ENCODE data around the gene TNN. TPM values are rescaled to one million over a fixed set of nuclear protein-coding genes. Genes with fewer than 3 reads are reported as not detected.

Gene TNN
- total and polyA plus RNA-seq, 2 experiments from 2014 or later, result 0.18 to 0.31 TPM

GRCh38 chr1:175079338-175079737, 11.7 kb downstream of the TNN start:
- no peak for ATAC-seq
- no peaks in the 10 kb centered on the region for H3K36me3 Mint-ChIP-seq (ENCODE audit: low read depth)
- H3K9me3 Mint-ChIP-seq, result no peaks in the 10 kb centered on the region
- peaks cover 4% of the 10 kb centered on the region for H3K27me3 Mint-ChIP-seq (ENCODE audit: insufficient read depth, low read depth, poor library complexity)
- Histone ChIP-seq H3K36me3 (ENCODE audit: insufficient read depth) (no peaks in the 10 kb centered on the region), H3K4me1 (ENCODE audit: insufficient read depth) (no peaks in the 10 kb centered on the region), H3F3A (replicated peaks; ENCODE audit: low read depth) (no peaks in the 10 kb centered on the region), H3K27me3 (ENCODE audit: insufficient read depth) (no peaks in the 10 kb centered on the region), H3K9me2 (ENCODE audit: insufficient read depth) (peaks cover 5% of the 10 kb centered on the region), H3K79me2 (replicated peaks; ENCODE audit: insufficient read depth) (no peaks in the 10 kb centered on the region), H3K27ac (ENCODE audit: low read depth) (no peak overlapping the region), H3K4me2 (no peak overlapping the region), H2AFZ (no peak overlapping the region), H4K20me1 (replicated peaks; ENCODE audit: insufficient read depth) (no peaks in the 10 kb centered on the region), H3K4me3 (no peak overlapping the region)
- TF ChIP-seq JUNB (IDR thresholded peaks at IDR 0.05; ENCODE audit: unreplicated experiment) (no peak), EZH2phosphoT487 (IDR thresholded peaks at IDR 0.05; ENCODE audit: unreplicated experiment) (no peak), ZNF331 (CRISPR knock-in tag; IDR thresholded peaks at IDR 0.05; ENCODE audit: low read depth) (no peak), NANOG (IDR thresholded peaks at IDR 0.05; ENCODE audit: borderline replicate concordance) (no peak)
- H3K4me1 Mint-ChIP-seq, result peaks cover 4% of the 10 kb centered on the region; the same call in 2 of the 3 replicates
- H3K4me3 Mint-ChIP-seq, result no peak overlapping the region
- no peak overlapping the region for H3K27ac Mint-ChIP-seq
- DNase-seq (ENCODE audit: low spot score), result no peak

DNA sequence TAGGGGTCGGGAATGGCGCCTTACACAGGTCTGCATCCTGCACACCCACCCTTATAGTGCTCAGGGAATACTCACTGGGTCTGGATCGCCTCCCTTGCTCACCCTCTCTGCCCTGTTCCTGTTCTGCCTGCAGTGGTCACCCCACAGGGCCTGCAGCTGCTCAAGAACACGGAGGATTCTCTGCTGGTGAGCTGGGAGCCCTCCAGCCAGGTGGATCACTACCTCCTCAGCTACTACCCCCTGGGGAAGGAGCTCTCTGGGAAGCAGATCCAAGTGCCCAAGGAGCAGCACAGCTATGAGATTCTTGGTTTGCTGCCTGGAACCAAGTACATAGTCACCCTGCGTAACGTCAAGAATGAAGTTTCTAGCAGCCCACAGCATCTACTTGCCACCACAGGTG, 12.4 kb downstream of the TNN start:
- no peaks in the 10 kb centered on the region for H3K4me1 ChIP-seq (ENCODE audit: insufficient read depth)
- no peaks in the 10 kb centered on the region for H3K36me3 ChIP-seq (ENCODE audit: insufficient read depth)
- ATAC-seq (no peak), DNase-seq (ENCODE audit: low spot score) (no peak)
- no peaks in the 10 kb centered on the region for H4K20me1 ChIP-seq (replicated peaks; ENCODE audit: insufficient read depth)
- H3K4me3 Mint-ChIP-seq, result no peak overlapping the region
- TF ChIP-seq EZH2phosphoT487 (IDR thresholded peaks at IDR 0.05; ENCODE audit: unreplicated experiment) (no peak), STAT1 (IDR thresholded peaks at IDR 0.05; ENCODE audit: unreplicated experiment) (no peak), EZH2 (IDR thresholded peaks at IDR 0.05; ENCODE audit: low read depth, unreplicated experiment) (no peak), ZNF114 (CRISPR knock-in tag; IDR thresholded peaks at IDR 0.05) (no peak), POLR2AphosphoS5 (IDR thresholded peaks at IDR 0.05; ENCODE audit: low read depth) (no peak), REST (IDR thresholded peaks at IDR 0.05; ENCODE audit: unreplicated experiment) (no peak)
- TF ChIP-seq, protein P1, sequence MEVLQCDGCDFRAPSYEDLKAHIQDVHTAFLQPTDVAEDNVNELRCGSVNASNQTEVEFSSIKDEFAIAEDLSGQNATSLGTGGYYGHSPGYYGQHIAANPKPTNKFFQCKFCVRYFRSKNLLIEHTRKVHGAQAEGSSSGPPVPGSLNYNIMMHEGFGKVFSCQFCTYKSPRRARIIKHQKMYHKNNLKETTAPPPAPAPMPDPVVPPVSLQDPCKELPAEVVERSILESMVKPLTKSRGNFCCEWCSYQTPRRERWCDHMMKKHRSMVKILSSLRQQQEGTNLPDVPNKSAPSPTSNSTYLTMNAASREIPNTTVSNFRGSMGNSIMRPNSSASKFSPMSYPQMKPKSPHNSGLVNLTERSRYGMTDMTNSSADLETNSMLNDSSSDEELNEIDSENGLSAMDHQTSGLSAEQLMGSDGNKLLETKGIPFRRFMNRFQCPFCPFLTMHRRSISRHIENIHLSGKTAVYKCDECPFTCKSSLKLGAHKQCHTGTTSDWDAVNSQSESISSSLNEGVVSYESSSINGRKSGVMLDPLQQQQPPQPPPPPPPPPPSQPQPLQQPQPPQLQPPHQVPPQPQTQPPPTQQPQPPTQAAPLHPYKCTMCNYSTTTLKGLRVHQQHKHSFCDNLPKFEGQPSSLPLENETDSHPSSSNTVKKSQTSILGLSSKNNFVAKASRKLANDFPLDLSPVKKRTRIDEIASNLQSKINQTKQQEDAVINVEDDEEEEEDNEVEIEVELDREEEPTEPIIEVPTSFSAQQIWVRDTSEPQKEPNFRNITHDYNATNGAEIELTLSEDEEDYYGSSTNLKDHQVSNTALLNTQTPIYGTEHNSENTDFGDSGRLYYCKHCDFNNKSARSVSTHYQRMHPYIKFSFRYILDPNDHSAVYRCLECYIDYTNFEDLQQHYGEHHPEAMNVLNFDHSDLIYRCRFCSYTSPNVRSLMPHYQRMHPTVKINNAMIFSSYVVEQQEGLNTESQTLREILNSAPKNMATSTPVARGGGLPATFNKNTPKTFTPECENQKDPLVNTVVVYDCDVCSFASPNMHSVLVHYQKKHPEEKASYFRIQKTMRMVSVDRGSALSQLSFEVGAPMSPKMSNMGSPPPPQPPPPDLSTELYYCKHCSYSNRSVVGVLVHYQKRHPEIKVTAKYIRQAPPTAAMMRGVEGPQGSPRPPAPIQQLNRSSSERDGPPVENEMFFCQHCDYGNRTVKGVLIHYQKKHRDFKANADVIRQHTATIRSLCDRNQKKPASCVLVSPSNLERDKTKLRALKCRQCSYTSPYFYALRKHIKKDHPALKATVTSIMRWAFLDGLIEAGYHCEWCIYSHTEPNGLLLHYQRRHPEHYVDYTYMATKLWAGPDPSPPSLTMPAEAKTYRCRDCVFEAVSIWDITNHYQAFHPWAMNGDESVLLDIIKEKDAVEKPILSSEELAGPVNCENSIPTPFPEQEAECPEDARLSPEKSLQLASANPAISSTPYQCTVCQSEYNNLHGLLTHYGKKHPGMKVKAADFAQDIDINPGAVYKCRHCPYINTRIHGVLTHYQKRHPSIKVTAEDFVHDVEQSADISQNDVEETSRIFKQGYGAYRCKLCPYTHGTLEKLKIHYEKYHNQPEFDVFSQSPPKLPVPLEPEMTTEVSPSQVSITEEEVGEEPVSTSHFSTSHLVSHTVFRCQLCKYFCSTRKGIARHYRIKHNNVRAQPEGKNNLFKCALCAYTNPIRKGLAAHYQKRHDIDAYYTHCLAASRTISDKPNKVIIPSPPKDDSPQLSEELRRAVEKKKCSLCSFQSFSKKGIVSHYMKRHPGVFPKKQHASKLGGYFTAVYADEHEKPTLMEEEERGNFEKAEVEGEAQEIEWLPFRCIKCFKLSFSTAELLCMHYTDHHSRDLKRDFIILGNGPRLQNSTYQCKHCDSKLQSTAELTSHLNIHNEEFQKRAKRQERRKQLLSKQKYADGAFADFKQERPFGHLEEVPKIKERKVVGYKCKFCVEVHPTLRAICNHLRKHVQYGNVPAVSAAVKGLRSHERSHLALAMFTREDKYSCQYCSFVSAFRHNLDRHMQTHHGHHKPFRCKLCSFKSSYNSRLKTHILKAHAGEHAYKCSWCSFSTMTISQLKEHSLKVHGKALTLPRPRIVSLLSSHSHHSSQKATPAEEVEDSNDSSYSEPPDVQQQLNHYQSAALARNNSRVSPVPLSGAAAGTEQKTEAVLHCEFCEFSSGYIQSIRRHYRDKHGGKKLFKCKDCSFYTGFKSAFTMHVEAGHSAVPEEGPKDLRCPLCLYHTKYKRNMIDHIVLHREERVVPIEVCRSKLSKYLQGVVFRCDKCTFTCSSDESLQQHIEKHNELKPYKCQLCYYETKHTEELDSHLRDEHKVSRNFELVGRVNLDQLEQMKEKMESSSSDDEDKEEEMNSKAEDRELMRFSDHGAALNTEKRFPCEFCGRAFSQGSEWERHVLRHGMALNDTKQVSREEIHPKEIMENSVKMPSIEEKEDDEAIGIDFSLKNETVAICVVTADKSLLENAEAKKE (CRISPR knock-in tag; IDR thresholded peaks at IDR 0.05), result no peak
- H3K4me1 Mint-ChIP-seq, result peaks cover 2% of the 10 kb centered on the region; the same call in 2 of the 3 replicates
- H3K27ac Mint-ChIP-seq, result no peak overlapping the region
- H3K27ac ChIP-seq (ENCODE audit: low read depth), result no peak overlapping the region
- no peaks in the 10 kb centered on the region for H3K27me3 ChIP-seq (ENCODE audit: insufficient read depth)
- H3K27me3 Mint-ChIP-seq (ENCODE audit: insufficient read depth, low read depth, poor library complexity), result peaks cover 4% of the 10 kb centered on the region
- H3F3A ChIP-seq (replicated peaks; ENCODE audit: low read depth), result no peaks in the 10 kb centered on the region
- peaks cover 5% of the 10 kb centered on the region for H3K9me2 ChIP-seq (ENCODE audit: insufficient read depth)
- H3K36me3 Mint-ChIP-seq (ENCODE audit: low read depth), result no peaks in the 10 kb centered on the region
- no peak overlapping the region for H3K4me2 ChIP-seq
- no peak overlapping the region for H3K4me3 ChIP-seq
- H3K9me3 Mint-ChIP-seq, result no peaks in the 10 kb centered on the region
- H2AFZ ChIP-seq, result no peak overlapping the region
- H3K79me2 ChIP-seq (replicated peaks; ENCODE audit: insufficient read depth), result no peaks in the 10 kb centered on the region

All from GM23338 (cell line).